GM23338 (cell line): Measurements from ENCODE around the gene KLK1. TPM values are rescaled to one million over a fixed set of nuclear protein-coding genes. Genes with fewer than 3 reads are reported as not detected.

Experiments
- ATAC-seq: fragments of 200-7000 bp; cut with Tn5 transposase; 3 replicates; pipeline ENCODE4 v1.9.1; 2020
- DNase-seq: peaks from one replicate; pipeline ENCODE4 v3.0.0-alpha.2; 2015; ENCODE audit warnings: low spot score
- H2AFZ ChIP-seq: fragments of 200-600 bp; sonication (generic); 2 replicates; pipeline ENCODE4 v1.8.0; 2016; ENCODE audit warnings: antibody characterized with exemption, mild to moderate bottlenecking, moderate library complexity
- H3F3A ChIP-seq: fragments of 200-600 bp; sonication (generic); replicated peaks from 2 replicates; pipeline ENCODE4 v1.8.0; 2017; ENCODE audit warnings: antibody characterized with exemption, mixed run types, low read depth
- H3K27ac ChIP-seq: fragments of 200-600 bp; sonication (generic); 2 replicates; pipeline ENCODE4 v1.6.1; 2016; ENCODE audit warnings: low read depth
- H3K27me3 ChIP-seq: fragments of 200-600 bp; sonication (generic); 2 replicates; pipeline ENCODE4 v1.8.0; 2016; ENCODE audit warnings: mild to moderate bottlenecking, mixed run types, moderate library complexity; ENCODE audit not compliant: insufficient read depth
- H3K36me3 ChIP-seq: fragments of 200-600 bp; sonication (generic); 2 replicates; pipeline ENCODE4 v1.8.0; 2016; ENCODE audit warnings: mild to moderate bottlenecking; ENCODE audit not compliant: insufficient read depth
- H3K4me1 ChIP-seq: fragments of 200-600 bp; sonication (generic); 2 replicates; pipeline ENCODE4 v1.8.0; 2016; ENCODE audit warnings: mild to moderate bottlenecking, moderate library complexity; ENCODE audit not compliant: insufficient read depth
- H3K4me2 ChIP-seq: fragments of 200-600 bp; sonication (generic); 2 replicates; pipeline ENCODE4 v1.7.1; 2017; ENCODE audit warnings: mixed run types
- H3K4me3 ChIP-seq: fragments of 200-600 bp; sonication (generic); 2 replicates; pipeline ENCODE4 v1.6.1; 2016; ENCODE audit warnings: mixed run types
- H3K79me2 ChIP-seq: fragments of 200-600 bp; sonication (generic); replicated peaks from 2 replicates; pipeline ENCODE4 v1.8.0; 2017; ENCODE audit warnings: mild to moderate bottlenecking; ENCODE audit not compliant: insufficient read depth
- H3K9me2 ChIP-seq: fragments of 200-600 bp; sonication (generic); 2 replicates; pipeline ENCODE4 v1.8.0; 2017; ENCODE audit not compliant: insufficient read depth
- H4K20me1 ChIP-seq: fragments of 200-600 bp; sonication (generic); replicated peaks from 2 replicates; pipeline ENCODE4 v1.8.0; 2017; ENCODE audit warnings: mild to moderate bottlenecking; ENCODE audit not compliant: insufficient read depth
- H3K27ac Mint-ChIP-seq: 2 replicates; pipeline ENCODE4 v1.8.0; 2020; ENCODE audit warnings: inconsistent platforms, mild to moderate bottlenecking, moderate library complexity, mixed read lengths
- H3K27me3 Mint-ChIP-seq: 3 replicates; pipeline ENCODE4 v1.8.0; 2022; ENCODE audit warnings: low read depth, mild to moderate bottlenecking, moderate library complexity, mixed read lengths, inconsistent platforms; ENCODE audit not compliant: insufficient read depth, poor library complexity
- H3K36me3 Mint-ChIP-seq: 3 replicates; pipeline ENCODE4 v1.8.0; 2021; ENCODE audit warnings: low read depth, mild to moderate bottlenecking, inconsistent platforms, moderate library complexity, mixed read lengths
- H3K4me1 Mint-ChIP-seq: 3 replicates; pipeline ENCODE4 v1.8.0; 2020; ENCODE audit warnings: mild to moderate bottlenecking, inconsistent platforms, mixed read lengths
- H3K4me3 Mint-ChIP-seq: 3 replicates; pipeline ENCODE4 v1.8.0; 2021; ENCODE audit warnings: moderate library complexity, mild to moderate bottlenecking, inconsistent platforms, mixed read lengths
- H3K9me3 Mint-ChIP-seq: 3 replicates; pipeline ENCODE4 v1.8.0; 2020; ENCODE audit warnings: moderate library complexity, mild to moderate bottlenecking, inconsistent platforms, mixed read lengths
- CREB1 ChIP-seq: fragments of 250-450 bp; sonication (Bioruptor Pico); IDR thresholded peaks from 2 replicates; pipeline ENCODE4 v1.5.0; 2020; ENCODE audit warnings: low read depth, mild to moderate bottlenecking, moderate library complexity
- EZH2 ChIP-seq: fragments of 200-600 bp; sonication (generic); IDR thresholded peaks from one replicate; pipeline ENCODE4 v1.8.0; 2017; ENCODE audit warnings: antibody characterized with exemption, mild to moderate bottlenecking, low read depth; ENCODE audit not compliant: unreplicated experiment
- JUNB ChIP-seq: IDR thresholded peaks from one replicate; pipeline ENCODE4 v1.6.1; 2016; ENCODE audit warnings: antibody characterized with exemption; ENCODE audit not compliant: unreplicated experiment
- NANOG ChIP-seq: IDR thresholded peaks from 2 replicates; pipeline ENCODE4 v1.6.1; 2016; ENCODE audit warnings: antibody characterized with exemption, borderline replicate concordance
- STAT1 ChIP-seq: IDR thresholded peaks from one replicate; pipeline ENCODE4 v1.6.1; 2016; ENCODE audit warnings: antibody characterized with exemption; ENCODE audit not compliant: unreplicated experiment
- ZNF114 ChIP-seq: fragments of 250-450 bp; sonication (Bioruptor Pico); IDR thresholded peaks from 2 replicates; pipeline ENCODE4 v1.5.0; 2020; ENCODE audit warnings: mild to moderate bottlenecking, moderate library complexity
- ZNF331 ChIP-seq: fragments of 250-450 bp; sonication (Bioruptor Pico); IDR thresholded peaks from 2 replicates; pipeline ENCODE4 v1.5.0; 2020; ENCODE audit warnings: low read depth, mild to moderate bottlenecking, moderate library complexity
- polyA plus RNA-seq: library from polyadenylated mRNA; unstranded; fragments of >200 nt; fragmentation: Nextera tagmentation; extraction: Ambion mirVana; gene quantifications from 2 replicates; pipeline ENCODE4 v1.2.1, GENCODE V29; 2016
- total RNA-seq: library from RNA; depleted of rRNA; stranded (reverse); fragments of >200 nt; shearing (Covaris generic); gene quantifications from 2 replicates; pipeline ENCODE4 v1.2.3, GENCODE V29; 2014
- TF ChIP-seq, protein P1 (sequence below): fragments of 250-450 bp; sonication (Bioruptor Pico); IDR thresholded peaks from 2 replicates; pipeline ENCODE4 v1.5.0; 2020; ENCODE audit warnings: mild to moderate bottlenecking, moderate library complexity
- TF ChIP-seq, protein P2 (sequence below): IDR thresholded peaks from one replicate; pipeline ENCODE4 v1.6.1; 2018; ENCODE audit warnings: antibody characterized with exemption; ENCODE audit not compliant: unreplicated experiment
- TF ChIP-seq, protein P3 (sequence below): IDR thresholded peaks from 2 replicates; pipeline ENCODE4 v1.6.1; 2016; ENCODE audit warnings: antibody characterized with exemption
- TF ChIP-seq, protein P4 (sequence below), 2 experiments: fragments of 200-600 bp in 1 of 2; sonication (generic) in 1 of 2; conservative IDR thresholded peaks; 2 replicates each; pipeline versions ENCODE4 v1.5.1 to v1.6.1; 2016 to 2017; ENCODE audit warnings: antibody characterized with exemption in 2 of 2, low read depth in 2 of 2, mild to moderate bottlenecking in 2 of 2, moderate library complexity in 1 of 2

Gene KLK1
- total and polyA plus RNA-seq, 2 experiments from 2014 or later = 0.31 to 3.0 TPM

DNA sequence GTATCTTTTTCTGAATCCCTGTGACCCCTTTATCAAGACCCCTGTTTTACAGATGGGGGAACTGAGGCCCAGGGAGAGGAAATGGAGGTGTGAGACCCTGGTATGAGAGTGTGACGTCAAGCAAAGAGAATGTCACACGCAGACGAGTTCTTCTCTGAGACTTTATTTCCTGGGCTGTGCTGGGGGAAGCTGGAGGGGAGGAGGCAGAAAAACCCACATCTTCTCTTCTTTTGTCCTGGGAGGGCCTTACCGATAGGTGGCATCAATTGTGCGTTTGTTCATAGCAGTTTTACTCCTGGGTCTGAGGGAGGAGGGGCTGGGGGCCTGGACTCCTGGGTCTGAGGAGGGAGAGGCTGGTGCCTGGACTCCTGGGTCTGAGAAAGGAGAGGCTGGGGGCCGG, 14.7 kb upstream of the KLK1 start (continued):
- TF ChIP-seq, protein P1, sequence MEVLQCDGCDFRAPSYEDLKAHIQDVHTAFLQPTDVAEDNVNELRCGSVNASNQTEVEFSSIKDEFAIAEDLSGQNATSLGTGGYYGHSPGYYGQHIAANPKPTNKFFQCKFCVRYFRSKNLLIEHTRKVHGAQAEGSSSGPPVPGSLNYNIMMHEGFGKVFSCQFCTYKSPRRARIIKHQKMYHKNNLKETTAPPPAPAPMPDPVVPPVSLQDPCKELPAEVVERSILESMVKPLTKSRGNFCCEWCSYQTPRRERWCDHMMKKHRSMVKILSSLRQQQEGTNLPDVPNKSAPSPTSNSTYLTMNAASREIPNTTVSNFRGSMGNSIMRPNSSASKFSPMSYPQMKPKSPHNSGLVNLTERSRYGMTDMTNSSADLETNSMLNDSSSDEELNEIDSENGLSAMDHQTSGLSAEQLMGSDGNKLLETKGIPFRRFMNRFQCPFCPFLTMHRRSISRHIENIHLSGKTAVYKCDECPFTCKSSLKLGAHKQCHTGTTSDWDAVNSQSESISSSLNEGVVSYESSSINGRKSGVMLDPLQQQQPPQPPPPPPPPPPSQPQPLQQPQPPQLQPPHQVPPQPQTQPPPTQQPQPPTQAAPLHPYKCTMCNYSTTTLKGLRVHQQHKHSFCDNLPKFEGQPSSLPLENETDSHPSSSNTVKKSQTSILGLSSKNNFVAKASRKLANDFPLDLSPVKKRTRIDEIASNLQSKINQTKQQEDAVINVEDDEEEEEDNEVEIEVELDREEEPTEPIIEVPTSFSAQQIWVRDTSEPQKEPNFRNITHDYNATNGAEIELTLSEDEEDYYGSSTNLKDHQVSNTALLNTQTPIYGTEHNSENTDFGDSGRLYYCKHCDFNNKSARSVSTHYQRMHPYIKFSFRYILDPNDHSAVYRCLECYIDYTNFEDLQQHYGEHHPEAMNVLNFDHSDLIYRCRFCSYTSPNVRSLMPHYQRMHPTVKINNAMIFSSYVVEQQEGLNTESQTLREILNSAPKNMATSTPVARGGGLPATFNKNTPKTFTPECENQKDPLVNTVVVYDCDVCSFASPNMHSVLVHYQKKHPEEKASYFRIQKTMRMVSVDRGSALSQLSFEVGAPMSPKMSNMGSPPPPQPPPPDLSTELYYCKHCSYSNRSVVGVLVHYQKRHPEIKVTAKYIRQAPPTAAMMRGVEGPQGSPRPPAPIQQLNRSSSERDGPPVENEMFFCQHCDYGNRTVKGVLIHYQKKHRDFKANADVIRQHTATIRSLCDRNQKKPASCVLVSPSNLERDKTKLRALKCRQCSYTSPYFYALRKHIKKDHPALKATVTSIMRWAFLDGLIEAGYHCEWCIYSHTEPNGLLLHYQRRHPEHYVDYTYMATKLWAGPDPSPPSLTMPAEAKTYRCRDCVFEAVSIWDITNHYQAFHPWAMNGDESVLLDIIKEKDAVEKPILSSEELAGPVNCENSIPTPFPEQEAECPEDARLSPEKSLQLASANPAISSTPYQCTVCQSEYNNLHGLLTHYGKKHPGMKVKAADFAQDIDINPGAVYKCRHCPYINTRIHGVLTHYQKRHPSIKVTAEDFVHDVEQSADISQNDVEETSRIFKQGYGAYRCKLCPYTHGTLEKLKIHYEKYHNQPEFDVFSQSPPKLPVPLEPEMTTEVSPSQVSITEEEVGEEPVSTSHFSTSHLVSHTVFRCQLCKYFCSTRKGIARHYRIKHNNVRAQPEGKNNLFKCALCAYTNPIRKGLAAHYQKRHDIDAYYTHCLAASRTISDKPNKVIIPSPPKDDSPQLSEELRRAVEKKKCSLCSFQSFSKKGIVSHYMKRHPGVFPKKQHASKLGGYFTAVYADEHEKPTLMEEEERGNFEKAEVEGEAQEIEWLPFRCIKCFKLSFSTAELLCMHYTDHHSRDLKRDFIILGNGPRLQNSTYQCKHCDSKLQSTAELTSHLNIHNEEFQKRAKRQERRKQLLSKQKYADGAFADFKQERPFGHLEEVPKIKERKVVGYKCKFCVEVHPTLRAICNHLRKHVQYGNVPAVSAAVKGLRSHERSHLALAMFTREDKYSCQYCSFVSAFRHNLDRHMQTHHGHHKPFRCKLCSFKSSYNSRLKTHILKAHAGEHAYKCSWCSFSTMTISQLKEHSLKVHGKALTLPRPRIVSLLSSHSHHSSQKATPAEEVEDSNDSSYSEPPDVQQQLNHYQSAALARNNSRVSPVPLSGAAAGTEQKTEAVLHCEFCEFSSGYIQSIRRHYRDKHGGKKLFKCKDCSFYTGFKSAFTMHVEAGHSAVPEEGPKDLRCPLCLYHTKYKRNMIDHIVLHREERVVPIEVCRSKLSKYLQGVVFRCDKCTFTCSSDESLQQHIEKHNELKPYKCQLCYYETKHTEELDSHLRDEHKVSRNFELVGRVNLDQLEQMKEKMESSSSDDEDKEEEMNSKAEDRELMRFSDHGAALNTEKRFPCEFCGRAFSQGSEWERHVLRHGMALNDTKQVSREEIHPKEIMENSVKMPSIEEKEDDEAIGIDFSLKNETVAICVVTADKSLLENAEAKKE = no peak
- TF ChIP-seq EZH2 (no peak), NANOG (no peak)

DNA sequence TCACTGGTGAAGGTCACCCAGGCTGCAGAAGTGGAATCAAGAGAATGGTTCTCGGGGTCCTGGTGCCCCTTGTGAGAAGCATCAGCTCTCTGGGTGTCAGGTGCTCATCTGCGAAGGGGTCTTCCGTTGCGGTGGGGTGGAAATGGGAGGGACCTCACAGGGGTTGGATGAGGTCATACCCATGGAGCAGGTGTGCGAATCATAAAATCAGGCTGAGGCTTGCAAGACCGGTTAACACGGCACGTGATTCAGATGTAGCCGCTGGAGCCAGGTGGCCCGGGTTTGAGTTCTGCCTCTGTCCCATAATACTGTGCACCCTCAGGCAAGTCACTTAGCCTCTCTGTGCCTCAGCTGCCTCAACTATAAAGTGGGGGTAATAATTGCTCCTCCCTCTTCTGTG, 13.7 kb upstream of the KLK1 start:
- peaks cover 15% of the 10 kb centered on the region for H3K9me3 Mint-ChIP-seq
- H3K36me3 ChIP-seq = no peaks in the 10 kb centered on the region
- no peak for ATAC-seq
- TF ChIP-seq STAT1 (no peak), ZNF114 (CRISPR knock-in tag) (no peak), EZH2 (no peak), JUNB (no peak), CREB1 (CRISPR knock-in tag) (no peak), ZNF331 (CRISPR knock-in tag) (no peak), NANOG (no peak)
- TF ChIP-seq, protein P2, sequence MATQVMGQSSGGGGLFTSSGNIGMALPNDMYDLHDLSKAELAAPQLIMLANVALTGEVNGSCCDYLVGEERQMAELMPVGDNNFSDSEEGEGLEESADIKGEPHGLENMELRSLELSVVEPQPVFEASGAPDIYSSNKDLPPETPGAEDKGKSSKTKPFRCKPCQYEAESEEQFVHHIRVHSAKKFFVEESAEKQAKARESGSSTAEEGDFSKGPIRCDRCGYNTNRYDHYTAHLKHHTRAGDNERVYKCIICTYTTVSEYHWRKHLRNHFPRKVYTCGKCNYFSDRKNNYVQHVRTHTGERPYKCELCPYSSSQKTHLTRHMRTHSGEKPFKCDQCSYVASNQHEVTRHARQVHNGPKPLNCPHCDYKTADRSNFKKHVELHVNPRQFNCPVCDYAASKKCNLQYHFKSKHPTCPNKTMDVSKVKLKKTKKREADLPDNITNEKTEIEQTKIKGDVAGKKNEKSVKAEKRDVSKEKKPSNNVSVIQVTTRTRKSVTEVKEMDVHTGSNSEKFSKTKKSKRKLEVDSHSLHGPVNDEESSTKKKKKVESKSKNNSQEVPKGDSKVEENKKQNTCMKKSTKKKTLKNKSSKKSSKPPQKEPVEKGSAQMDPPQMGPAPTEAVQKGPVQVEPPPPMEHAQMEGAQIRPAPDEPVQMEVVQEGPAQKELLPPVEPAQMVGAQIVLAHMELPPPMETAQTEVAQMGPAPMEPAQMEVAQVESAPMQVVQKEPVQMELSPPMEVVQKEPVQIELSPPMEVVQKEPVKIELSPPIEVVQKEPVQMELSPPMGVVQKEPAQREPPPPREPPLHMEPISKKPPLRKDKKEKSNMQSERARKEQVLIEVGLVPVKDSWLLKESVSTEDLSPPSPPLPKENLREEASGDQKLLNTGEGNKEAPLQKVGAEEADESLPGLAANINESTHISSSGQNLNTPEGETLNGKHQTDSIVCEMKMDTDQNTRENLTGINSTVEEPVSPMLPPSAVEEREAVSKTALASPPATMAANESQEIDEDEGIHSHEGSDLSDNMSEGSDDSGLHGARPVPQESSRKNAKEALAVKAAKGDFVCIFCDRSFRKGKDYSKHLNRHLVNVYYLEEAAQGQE = no peak
- TF ChIP-seq, protein P3, sequence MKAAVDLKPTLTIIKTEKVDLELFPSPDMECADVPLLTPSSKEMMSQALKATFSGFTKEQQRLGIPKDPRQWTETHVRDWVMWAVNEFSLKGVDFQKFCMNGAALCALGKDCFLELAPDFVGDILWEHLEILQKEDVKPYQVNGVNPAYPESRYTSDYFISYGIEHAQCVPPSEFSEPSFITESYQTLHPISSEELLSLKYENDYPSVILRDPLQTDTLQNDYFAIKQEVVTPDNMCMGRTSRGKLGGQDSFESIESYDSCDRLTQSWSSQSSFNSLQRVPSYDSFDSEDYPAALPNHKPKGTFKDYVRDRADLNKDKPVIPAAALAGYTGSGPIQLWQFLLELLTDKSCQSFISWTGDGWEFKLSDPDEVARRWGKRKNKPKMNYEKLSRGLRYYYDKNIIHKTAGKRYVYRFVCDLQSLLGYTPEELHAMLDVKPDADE = no peak
- TF ChIP-seq, protein P4, sequence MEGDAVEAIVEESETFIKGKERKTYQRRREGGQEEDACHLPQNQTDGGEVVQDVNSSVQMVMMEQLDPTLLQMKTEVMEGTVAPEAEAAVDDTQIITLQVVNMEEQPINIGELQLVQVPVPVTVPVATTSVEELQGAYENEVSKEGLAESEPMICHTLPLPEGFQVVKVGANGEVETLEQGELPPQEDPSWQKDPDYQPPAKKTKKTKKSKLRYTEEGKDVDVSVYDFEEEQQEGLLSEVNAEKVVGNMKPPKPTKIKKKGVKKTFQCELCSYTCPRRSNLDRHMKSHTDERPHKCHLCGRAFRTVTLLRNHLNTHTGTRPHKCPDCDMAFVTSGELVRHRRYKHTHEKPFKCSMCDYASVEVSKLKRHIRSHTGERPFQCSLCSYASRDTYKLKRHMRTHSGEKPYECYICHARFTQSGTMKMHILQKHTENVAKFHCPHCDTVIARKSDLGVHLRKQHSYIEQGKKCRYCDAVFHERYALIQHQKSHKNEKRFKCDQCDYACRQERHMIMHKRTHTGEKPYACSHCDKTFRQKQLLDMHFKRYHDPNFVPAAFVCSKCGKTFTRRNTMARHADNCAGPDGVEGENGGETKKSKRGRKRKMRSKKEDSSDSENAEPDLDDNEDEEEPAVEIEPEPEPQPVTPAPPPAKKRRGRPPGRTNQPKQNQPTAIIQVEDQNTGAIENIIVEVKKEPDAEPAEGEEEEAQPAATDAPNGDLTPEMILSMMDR (conservative IDR thresholded peaks at IDR 0.05; ENCODE audit: low read depth in 2 of 2) = no peak

More for the DNA sequence above, 13.7 kb upstream of the KLK1 start:
- 0 out of 2 replicates have a peak, but pooled peaks cover 2% of the 10 kb centered on the region for H3K9me2 ChIP-seq
- no peaks in the 10 kb centered on the region for H3K79me2 ChIP-seq
- H3K27me3 ChIP-seq = peaks cover 30% of the 10 kb centered on the region
- H3K27ac ChIP-seq = no peak overlapping the region
- no peak overlapping the region for H2AFZ ChIP-seq
- no peaks in the 10 kb centered on the region; the same call in 2 of the 3 replicates for H3K36me3 Mint-ChIP-seq
- H3K4me3 Mint-ChIP-seq = peak overlapping the region; percentile 84; the same call in 1 of the 3 replicates
- H3K4me1 ChIP-seq = peaks cover 9% of the 10 kb centered on the region
- H3K27ac Mint-ChIP-seq = no peak overlapping the region
- H3K4me3 ChIP-seq = no peak overlapping the region
- H3K27me3 Mint-ChIP-seq = peaks cover 24% of the 10 kb centered on the region
- H3F3A ChIP-seq = 0 out of 2 replicates have a peak, but pooled peaks cover 3% of the 10 kb centered on the region
- DNase-seq = no peak
- peaks cover 7% of the 10 kb centered on the region; the same call in 2 of the 3 replicates for H3K4me1 Mint-ChIP-seq
- no peak overlapping the region for H3K4me2 ChIP-seq
- H4K20me1 ChIP-seq = no peaks in the 10 kb centered on the region
